ENCODE measurements around the gene EARS2. TPM values are rescaled to one million over a fixed set of nuclear protein-coding genes. Genes with fewer than 3 reads are reported as not detected.

The EARS2 gene
- polyA plus RNA-seq, 1 donor (not counting 4 experiments of a cell fraction or from before 2014, with no cell fraction given), result 32.7 TPM

- no peaks in the 10 kb centered on the region for H3K27me3 ChIP-seq (ENCODE audit: control insufficient read depth, extremely low read depth, insufficient read depth, low read length)
- H3K9me3 ChIP-seq (ENCODE audit: control insufficient read depth, low read depth, low read length), result no peaks in the 10 kb centered on the region
- H4K20me1 ChIP-seq (ENCODE audit: control insufficient read depth, extremely low read depth, insufficient read depth, low read length), result no peaks in the 10 kb centered on the region
- H2AFZ ChIP-seq (ENCODE audit: control insufficient read depth, low read length), result no peak overlapping the region
- no peaks in the 10 kb centered on the region for H3K79me2 ChIP-seq (ENCODE audit: control insufficient read depth, insufficient read depth, low read length)
- no peak for TF ChIP-seq CTCF (optimal IDR thresholded peaks at IDR 0.05 in 1 of 3, IDR thresholded peaks at IDR 0.05 in 1 of 3, conservative IDR thresholded peaks at IDR 0.05 in 1 of 3; ENCODE audit: extremely low read depth in 1 of 3, insufficient read depth in 2 of 3, low read length in 3 of 3)
- H3K4me3 ChIP-seq (ENCODE audit: control insufficient read depth in 2 of 3, extremely low read depth in 1 of 3, insufficient read depth in 2 of 3, low read depth in 1 of 3, low read length in 3 of 3), result no peak overlapping the region
- H3K9ac ChIP-seq (ENCODE audit: control insufficient read depth, extremely low read depth, insufficient read depth, low read length), result no peak overlapping the region
- H3K36me3 ChIP-seq (ENCODE audit: control insufficient read depth in 2 of 2, extremely low read depth in 1 of 2, insufficient read depth in 2 of 2, low read length in 2 of 2), result peaks cover 0 to 4% of the 10 kb centered on the region in 2 experiments
- DNase-seq (ENCODE audit: low read depth, low spot score) (no peak), FAIRE-seq (no peak)
- H3K27ac ChIP-seq (ENCODE audit: control insufficient read depth, insufficient read depth, low read length), result no peak overlapping the region
- dilution Hi-C loops (cut with MboI; ENCODE audit: extremely low pct_ligation_motif_present, low sequenced_read_pairs), result no loop called here
- no peak overlapping the region for H3K4me2 ChIP-seq (ENCODE audit: control insufficient read depth, extremely low read depth, insufficient read depth, low read depth, low read length)
- H3K4me1 ChIP-seq (ENCODE audit: control insufficient read depth, extremely low read depth, insufficient read depth, low read length), result no peaks in the 10 kb centered on the region
- no peaks in the 10 kb centered on the region for H3K9me1 ChIP-seq (ENCODE audit: control insufficient read depth, extremely low read depth, insufficient read depth, low read length)
Measured at GRCh38 chr16:23516366-23517137, 40.6 kb downstream of the EARS2 start.

DNA sequence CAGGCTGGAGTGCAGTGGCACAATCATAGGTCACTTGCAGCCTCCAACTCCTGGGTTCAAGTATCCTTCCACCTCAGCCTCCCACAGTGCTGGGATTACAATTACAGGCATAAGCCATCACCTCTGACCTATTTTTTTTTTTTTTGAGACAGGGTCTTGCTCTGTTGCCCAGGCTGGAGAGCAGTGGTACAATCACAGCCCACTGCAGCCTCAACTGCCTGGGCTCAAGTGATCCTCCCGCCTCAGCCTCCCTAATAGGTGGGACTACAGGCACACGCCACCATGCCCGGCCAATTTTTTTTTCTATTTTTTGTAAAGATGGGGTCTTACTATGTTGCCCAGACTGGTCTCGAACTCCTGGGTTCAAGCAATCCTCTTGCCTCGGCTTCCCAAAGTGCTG, 41.3 kb downstream of the EARS2 start:
- dilution Hi-C loops (cut with MboI; ENCODE audit: extremely low pct_ligation_motif_present, low sequenced_read_pairs), result no loop called here
- TF ChIP-seq EZH2 (IDR thresholded peaks at IDR 0.05; ENCODE audit: low read length), result no peak
- no peak for TF ChIP-seq CTCF (optimal IDR thresholded peaks at IDR 0.05 in 1 of 3, IDR thresholded peaks at IDR 0.05 in 1 of 3, conservative IDR thresholded peaks at IDR 0.05 in 1 of 3; ENCODE audit: extremely low read depth in 1 of 3, insufficient read depth in 2 of 3, low read length in 3 of 3)
- Histone ChIP-seq H3K9me3 (ENCODE audit: control insufficient read depth, low read depth, low read length) (no peaks in the 10 kb centered on the region), H3K4me1 (ENCODE audit: control insufficient read depth, extremely low read depth, insufficient read depth, low read length) (no peaks in the 10 kb centered on the region), H3K4me3 (ENCODE audit: control insufficient read depth in 2 of 3, extremely low read depth in 1 of 3, insufficient read depth in 2 of 3, low read depth in 1 of 3, low read length in 3 of 3) (no peak overlapping the region), H3K9me1 (ENCODE audit: control insufficient read depth, extremely low read depth, insufficient read depth, low read length) (no peaks in the 10 kb centered on the region), H3K27ac (ENCODE audit: control insufficient read depth, insufficient read depth, low read length) (no peak overlapping the region), H3K27me3 (ENCODE audit: control insufficient read depth, extremely low read depth, insufficient read depth, low read length) (no peaks in the 10 kb centered on the region), H3K79me2 (ENCODE audit: control insufficient read depth, insufficient read depth, low read length) (no peaks in the 10 kb centered on the region), H3K36me3 (ENCODE audit: control insufficient read depth in 2 of 2, extremely low read depth in 1 of 2, insufficient read depth in 2 of 2, low read length in 2 of 2) (peaks cover 0 to 4% of the 10 kb centered on the region in 2 experiments), H4K20me1 (ENCODE audit: control insufficient read depth, extremely low read depth, insufficient read depth, low read length) (no peaks in the 10 kb centered on the region), H3K9ac (ENCODE audit: control insufficient read depth, extremely low read depth, insufficient read depth, low read length) (no peak overlapping the region), H2AFZ (ENCODE audit: control insufficient read depth, low read length) (no peak overlapping the region), H3K4me2 (ENCODE audit: control insufficient read depth, extremely low read depth, insufficient read depth, low read depth, low read length) (no peak overlapping the region)
- FAIRE-seq, result no peak
- DNase-seq (ENCODE audit: low read depth, low spot score), result no peak
